22Rv1 (cell line): Measurements from ENCODE around the gene TP73.

Source experiments
- H3K27ac ChIP-seq: fragments of 450-650 bp; 2 replicates; pipeline ENCODE4 v1.5.1; 2017
- CTCF ChIP-seq: fragments of 450-650 bp; IDR thresholded peaks from 2 replicates; pipeline ENCODE4 v1.5.1; 2017; ENCODE audit warnings: mild to moderate bottlenecking
- ZFX ChIP-seq: fragments of 450-650 bp; IDR thresholded peaks from 2 replicates; pipeline ENCODE4 v1.6.1; 2017; ENCODE audit warnings: antibody characterized with exemption, borderline replicate concordance

TP73 gene

GRCh38 chr1:3668585-3669300 is 16.4 kb downstream of the TP73 start:
- TF ChIP-seq ZFX (no peak), CTCF (no peak)
- H3K27ac ChIP-seq, result no peak overlapping the region

GRCh38 chr1:3669421-3669821 is 17.1 kb downstream of the TP73 start:
- H3K27ac ChIP-seq, result no peak overlapping the region
- no peak for TF ChIP-seq CTCF
- no peak for TF ChIP-seq ZFX

- H3K27ac ChIP-seq, result no peak overlapping the region
Measured at GRCh38 chr1:3669971-3670431, 17.7 kb downstream of the TP73 start.

GRCh38 chr1:3670823-3671265 is 18.5 kb downstream of the TP73 start:
- no peak overlapping the region for H3K27ac ChIP-seq
- TF ChIP-seq ZFX, result no peak
- TF ChIP-seq CTCF, result no peak

More at GRCh38 chr1:3669971-3670431, 17.7 kb downstream of the TP73 start:
- TF ChIP-seq ZFX (no peak), CTCF (no peak)

GRCh38 chr1:3671371-3672180 is 19.3 kb downstream of the TP73 start:
- TF ChIP-seq ZFX (no peak), CTCF (no peak)
- no peak overlapping the region for H3K27ac ChIP-seq

- H3K27ac ChIP-seq, result no peak overlapping the region
Measured at GRCh38 chr1:3672231-3672970, 20.1 kb downstream of the TP73 start.

More at GRCh38 chr1:3672231-3672970, 20.1 kb downstream of the TP73 start:
- TF ChIP-seq CTCF (no peak), ZFX (no peak)
